Activated T-helper 1 cell treated with Interleukin-2 at 50 U/mL for 16 hours (primary cell): Measurements from ENCODE around the gene EFCAB5.
"Not testable (repeated sequence)": the region's sequence is repeated elsewhere in the genome, so short reads cannot be mapped to it uniquely, and the experiment has no call there.

Experiments
- DNase-seq: peaks from one replicate; pipeline ENCODE4 v3.0.0-alpha.2; 2020; ENCODE audit warnings: low read depth

Gene EFCAB5

DNA sequence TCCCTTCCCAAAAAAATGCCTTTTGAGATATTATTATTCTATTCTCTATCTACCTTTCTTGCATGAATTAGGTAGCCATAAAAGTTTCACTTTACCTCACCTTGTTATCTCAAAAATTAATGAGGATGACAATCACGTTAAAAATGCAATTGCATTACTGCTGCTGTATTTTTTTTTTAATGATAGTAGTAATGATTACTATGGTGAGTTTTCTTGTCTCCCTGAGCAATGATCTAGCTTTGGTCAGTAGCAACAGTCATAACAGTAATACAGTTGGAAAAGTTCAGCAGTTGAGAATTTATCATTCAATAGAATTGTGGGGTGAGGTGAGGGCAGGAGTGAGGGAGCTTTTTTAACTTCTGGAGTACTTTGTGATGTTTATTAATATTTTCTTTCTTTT, at the start of gene EFCAB5:
Gene EFCAB5 (plus strand): TSS at position 301 of the 400 bp plus-strand sequence. CDS start 163 bp downstream, outside the sequence.
- no peak for DNase-seq

DNA sequence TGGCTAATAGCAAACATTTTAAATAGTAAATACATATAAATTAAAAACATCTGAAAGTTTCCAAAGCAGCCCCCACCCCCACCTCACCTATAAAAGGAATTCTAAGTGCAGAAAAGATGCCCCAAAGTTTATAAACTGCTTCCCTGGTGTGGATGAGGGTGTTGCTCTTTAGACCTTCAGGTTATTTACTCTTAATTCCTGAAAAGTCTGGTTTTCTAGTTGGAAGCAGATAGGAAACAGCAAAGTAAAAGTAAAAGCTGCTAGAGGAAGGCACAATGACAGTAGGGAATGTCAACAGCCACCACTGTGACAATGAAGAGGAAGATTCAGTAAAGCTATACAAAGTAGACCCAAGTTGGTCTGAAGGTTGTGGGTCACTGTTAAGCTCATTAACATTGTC, 49.2 kb upstream of the EFCAB5 start:
- no peak for DNase-seq

DNA sequence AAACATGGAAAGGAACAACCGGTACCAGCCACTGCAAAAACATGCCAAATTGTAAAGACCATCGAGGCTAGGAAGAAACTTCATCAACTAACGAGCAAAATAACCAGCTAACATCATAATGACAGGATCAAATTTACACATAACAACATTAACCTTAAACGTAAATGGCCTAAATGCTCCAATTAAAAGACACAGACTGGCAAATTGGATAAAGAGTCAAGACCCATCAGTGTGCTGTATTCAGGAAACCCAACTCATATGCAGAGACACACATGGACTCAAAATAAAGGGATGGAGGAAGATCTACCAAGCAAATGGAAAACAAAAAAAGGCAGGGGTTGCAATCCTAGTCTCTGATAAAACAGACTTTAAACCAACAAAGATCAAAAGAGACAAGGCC, 44.3 kb upstream of the EFCAB5 start:
- not testable (repeated sequence) for DNase-seq

DNA sequence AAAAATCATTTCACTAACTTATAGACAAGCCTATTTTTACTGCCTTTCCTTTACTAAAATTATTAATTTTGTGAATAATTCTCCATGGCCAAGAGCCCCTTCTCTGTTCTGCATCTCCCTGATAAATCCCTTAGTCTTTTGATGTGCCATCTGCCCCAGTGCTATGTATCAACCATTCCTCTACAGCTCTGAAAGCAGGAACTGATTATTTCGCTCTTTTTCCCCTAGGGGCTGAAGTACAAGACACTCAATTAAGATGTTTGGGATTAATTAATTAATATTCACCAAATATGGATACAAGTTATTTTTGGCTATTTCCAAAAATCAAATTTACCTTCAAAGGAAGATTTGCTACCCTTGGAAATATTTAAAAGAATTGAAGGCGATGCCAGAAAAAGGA, 38.0 kb upstream of the EFCAB5 start:
- no peak for DNase-seq

DNA sequence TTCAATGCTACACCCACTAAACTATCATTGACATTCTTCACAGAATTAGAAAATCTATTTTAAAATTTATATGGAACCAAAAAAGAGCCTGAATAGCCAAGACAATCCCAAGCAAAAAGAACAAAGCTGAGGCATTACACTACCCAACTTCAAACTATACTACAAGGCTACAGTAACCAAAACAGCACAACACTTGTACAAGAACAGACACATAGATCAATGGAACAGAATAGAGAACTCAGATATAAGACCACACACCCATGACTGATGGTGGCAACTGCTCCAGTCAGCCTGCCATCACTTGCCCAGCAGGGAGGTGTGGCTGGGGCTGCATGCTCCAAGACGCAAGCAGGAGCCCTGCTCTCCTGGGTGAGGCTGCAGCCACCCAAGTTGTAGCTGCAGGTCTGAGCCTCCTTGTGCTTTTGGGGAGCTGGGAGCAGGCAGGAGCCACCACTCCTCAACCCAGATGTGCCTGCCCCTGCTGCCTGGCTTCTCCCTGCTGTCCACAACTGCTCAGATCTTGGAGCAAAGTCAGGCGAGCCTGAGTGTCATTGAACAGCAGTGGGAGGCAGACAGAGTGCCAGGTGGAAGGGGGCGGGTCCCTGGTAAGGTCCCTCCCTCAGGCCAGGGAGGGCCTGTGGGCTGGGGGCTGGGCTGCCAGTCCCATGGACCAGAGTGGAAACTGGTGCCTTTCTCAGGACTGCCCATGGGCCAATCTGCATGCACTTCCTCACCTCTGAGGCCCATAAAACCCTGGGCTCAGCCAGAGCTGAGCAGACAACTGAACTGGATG, 36.2 kb upstream of the EFCAB5 start:
- no peak for DNase-seq

DNA sequence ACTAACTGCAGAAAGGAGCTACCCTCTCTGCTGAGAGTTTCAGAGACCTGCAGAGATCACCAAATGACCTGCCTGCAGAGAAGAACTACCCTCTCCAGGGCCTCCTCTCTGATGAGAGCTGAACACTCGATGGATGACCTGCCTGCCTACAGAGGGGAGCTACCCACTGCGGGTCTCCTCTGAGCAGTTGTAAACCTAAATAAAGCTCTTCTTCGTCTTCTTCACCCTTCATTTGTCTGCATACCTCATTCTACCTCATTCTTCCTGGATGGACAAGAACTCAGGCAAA, 35.6 kb upstream of the EFCAB5 start:
- DNase-seq, result no peak

DNA sequence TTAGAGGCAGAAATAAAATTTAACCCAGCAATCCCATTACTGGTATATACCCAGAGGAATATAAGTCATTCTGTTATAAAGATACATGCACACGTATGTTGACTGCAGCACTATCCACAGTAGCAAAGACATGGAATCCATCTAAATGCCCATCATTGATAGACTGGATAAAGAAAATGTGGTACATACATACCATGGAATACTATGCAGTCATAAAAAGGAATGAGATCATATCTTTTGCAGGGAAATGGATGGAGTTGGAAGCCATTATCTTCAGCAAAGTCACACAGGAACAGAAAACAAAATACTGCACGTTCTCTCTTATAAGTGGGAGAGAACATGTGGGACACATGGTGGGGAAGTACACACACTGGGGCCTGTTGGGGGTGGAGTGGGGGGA, 34.5 kb upstream of the EFCAB5 start:
- DNase-seq, result no peak

DNA sequence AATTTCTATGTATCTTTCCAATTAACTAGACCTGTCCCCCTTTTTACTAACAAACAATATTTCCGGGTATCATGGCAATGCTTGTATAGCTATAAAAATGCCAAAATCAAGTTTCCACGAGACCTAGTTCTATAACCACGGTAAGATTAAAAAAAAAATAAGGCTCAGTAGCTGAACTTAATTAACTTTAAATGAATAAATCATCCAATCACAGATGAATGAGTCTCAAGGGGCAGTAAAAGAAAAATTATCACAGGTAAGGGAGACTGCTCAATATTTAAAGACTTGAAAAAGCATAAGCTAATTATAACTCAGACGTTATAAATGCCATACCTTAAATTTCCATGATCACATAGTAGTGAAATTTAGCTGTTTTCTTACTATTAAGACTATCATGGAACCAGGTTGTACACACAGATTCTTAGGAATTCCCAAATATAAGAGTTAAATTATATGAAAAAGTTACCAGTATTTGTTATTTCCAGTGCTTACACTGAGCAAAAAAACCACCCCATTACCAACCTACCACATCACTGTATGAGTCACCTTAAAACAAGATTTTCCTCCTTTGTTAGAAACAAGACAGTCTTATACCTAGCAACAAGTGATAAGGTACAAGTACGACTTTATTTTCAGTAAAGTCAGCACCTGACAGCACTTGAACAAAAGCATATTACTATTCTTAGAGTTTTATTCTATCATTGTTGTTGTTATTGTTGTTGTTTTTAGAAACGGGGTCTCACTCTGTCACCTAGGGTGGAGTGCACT, 32.0 kb upstream of the EFCAB5 start:
- DNase-seq, result no peak

DNA sequence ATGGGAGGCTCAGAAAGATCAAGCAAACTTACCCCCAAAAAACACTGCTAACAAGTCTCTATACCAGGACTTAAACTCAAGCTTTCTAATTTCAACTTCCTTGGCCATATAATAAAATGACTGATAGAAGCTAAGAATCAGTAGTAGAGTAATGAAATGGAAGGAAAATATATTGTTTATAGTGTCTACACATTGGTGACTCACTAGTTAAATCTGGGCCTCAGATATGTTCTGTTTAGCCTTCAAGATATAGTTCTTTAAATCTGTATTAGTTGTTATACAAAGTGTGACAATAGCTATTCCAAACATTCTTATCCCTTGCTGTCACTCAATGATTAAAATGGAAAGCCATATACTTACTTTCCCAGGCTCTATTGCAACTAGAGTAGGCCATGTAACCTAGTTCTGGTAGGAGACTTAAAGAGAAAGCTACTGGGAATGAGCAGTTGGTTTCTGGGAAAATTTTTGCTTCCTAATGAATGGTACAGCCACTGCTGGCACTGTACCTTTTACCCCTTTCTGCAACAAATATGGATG, 29.7 kb upstream of the EFCAB5 start:
- no peak for DNase-seq

DNA sequence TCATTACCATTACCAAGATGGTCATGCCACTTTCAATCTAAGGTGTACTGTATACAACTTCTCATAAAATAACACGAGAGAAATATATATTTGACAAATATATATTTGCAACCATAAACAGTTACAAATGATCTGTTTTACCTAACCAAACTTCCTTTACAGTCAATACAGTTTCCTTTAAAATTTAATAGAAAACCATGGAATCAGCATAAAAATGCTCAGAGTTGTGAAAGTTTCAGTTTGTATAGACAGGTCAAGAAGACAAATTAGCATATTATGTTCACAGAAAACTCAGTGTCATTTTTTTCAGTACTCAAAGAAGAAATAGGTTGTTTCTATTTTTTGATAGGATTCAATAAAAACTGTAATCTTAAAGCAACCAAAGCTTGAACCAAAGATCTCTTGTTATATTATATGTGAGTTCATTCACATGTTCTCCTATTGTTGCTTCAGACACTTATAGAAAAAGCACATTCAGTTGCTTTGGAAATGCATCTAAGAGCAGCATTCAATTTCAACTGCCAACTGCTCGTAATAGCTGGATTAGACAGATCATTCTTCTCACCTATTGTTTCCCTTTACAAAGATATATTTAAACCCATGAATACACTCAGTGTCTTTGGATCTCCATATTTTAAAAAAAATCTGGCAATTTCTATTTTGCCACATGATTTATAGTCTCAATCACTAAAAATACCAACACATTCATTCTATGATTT, 26.5 kb upstream of the EFCAB5 start:
- no peak for DNase-seq

DNA sequence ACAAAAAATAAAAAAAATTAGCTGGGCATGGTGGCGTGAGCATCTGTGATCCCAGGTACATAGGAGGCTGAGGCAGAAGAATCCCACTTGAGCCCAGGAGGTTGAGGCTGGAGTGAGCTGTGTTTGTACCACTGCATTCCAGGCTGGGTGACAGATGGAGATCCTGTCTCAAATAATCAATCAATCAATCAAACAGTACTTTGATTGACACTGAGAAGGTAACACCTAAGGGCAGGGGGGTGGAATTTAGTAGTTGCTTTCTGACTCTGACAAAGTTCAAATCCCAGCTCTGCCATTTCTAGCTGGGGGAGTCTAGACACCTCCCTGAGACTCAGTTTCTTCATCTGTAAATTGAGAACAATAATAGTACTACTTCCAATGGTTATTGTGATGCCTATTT, 23.4 kb upstream of the EFCAB5 start:
- DNase-seq, result no peak

DNA sequence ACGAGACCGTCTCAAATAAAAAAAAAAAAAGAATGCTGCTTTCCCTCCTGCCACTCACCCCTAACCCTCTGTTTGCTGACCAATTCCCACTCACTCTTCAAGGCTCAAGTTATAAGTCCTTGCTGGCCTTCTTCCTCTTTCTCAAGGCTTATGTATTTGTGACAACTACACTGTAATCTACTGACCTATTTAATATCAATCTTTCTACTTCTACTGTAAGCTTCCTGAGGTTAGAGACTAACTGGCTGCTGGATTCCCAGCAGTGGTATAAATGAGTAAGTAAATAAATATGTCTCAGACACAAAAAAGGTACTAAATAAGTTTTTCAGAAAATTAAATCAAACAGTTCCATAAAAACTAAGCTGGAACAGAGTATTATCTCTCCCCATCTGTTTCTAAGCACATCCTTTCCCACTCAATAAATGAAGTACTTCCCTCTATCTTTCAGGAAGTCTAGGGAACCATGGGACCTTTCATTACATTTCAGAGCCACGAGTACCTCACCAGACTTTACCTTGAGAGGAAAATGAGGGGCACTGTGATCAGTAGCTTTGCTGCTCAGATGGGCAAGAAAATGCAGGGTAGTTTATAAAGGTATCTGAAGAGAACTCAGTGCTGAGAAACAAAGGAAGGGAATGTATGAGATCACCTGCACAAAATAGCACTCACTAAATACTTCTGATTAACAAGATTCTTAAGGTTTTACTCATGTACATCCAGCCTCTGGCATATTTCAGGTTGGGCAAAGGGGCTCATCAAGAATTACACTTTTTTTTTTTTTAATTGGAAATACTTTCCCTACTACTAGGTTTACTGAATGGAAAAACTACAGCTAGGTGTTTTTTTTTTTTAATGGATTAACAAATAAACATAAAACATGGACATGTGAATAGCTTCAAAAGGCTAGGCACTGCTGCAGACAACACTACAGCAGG, 22.2 kb upstream of the EFCAB5 start:
- no peak for DNase-seq

DNA sequence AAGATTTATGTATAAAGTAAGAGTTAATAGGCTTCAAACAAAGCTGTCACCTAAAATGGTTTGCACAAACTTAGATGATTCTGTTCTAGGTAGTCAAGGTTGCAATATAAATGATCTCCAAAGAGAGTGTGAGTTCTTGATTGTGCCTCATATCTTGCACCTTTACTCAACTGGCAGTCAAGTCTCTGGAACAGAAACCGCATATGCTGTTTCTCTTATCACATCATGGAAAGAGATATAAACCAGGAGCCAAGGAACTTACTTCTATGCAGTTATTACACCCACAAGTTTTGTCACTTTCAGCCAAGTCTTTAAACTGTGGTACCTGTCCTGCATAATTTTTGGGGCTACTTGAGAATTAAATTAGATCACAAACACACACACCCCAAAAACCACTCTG, 16.6 kb upstream of the EFCAB5 start:
- DNase-seq, result no peak

DNA sequence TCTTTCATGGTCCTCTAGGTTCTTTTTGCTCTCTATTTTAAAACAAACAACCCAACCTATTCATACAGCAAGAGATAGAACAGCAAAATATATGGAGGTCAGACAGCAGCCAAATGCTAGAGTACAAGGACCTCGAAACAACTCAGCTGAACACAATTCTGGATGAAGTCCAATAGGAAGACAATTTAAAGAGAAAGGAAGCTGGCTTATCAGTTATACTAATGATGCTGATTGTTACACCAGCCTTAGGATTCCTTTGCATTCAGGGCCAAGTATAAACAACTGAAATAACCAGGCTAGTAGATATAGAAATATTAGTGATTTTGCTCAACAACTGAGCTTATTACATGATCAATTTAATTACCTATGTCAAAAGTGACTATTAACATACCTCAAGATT, 13.9 kb upstream of the EFCAB5 start:
- DNase-seq, result no peak

DNA sequence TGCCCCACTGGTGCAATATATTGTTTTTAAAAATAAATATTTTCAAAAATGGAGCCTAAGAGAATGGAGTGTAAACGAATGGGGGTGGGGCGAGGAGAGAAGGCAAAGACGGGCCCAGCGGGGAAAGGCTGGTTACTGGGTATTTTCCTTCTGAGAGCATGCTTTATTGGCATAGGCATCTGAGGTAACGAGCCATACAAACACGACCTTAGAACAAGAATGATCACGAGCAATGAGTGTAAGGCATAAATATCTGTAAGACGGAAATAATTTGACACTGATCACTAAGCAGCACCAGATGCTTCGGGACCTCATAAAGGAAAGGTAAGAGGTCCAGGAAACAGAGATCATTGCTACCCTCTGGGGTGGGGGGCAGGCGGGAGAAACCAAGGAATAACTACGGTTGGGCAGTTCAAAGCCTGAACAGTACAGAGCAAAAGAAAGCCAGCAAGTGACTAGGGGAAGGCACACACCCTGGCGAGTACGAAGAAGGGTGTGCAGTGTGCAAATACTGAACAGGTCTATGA, 12.4 kb upstream of the EFCAB5 start:
- no peak for DNase-seq

DNA sequence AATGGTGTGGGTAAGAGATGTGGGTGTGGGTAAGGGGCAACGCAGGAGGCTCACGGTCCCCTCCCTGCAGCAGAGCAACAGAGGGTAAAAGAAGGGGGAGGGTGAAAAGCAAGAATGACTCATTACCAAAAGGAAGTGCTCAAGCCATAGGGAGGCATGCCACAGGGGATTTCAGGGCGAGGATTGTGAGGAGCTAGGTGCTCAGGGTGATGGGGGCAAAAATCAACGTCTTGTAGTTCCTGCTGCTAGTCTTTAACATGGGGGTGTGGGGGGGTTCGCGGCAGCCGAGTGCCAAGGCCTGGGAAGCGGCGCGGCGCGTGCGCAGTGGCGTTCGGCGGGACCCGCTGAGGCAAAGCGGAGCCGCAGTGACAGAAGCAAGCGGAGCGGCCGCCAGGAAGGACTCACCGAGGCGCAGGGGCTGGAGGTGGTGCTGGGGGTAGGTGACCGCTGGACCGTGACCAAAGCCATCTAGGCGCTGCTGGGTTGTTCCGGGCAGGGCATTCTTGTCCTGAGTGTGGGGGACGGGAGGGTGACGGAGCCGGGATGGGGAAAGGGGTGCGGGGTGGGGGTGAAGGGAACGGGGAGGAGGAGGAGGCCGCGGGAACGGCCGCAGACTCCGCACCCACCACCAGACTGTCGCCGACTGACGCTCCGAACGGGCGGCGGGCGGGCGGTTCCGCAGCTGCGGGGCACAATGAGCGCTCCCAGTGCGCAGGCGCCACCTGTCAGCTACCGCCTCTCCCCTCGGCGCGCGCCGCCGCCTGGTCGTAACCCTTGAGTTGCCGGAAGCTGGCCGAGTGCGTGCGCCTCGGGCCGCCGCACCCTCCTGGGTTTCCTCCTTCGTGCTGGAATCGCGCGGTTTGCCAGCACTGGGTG, 11.7 kb upstream of the EFCAB5 start, which contains the start of gene SSH2:
Gene SSH2 (minus strand): TSS at position 696 of the 876 bp plus-strand sequence. CDS start 228 bp downstream, at position 468.
- DNase-seq, result peak; percentile 82

DNA sequence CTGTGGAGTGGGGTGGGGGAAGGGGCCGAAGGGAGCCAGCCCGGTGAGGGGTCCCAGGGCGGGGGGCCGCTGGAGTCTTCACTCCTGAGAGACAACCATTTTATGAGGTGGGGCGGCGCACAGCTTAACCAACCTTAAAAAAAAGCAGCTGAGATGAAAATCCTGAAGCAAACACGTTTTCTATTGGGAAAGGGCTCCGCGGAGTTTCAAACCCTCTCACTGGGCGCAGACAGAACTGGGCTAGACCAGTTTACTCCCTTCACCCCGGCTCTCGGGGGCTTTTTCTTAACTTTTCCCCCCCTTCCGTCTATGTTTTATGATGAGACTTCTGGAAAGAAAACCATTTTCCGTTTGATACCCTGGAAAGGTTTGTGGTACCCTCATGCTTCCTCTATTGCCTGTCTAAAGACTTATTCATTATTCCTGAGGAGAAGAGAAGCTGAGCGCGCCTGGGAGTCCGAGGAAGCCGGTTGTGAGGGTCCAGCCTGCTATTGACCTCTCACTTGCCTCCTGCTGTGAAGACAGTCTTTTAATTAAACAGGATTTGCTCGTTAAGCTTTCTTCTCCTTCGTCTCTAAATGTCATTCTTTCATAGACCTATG, 10.9 kb upstream of the EFCAB5 start:
- DNase-seq, result no peak

DNA sequence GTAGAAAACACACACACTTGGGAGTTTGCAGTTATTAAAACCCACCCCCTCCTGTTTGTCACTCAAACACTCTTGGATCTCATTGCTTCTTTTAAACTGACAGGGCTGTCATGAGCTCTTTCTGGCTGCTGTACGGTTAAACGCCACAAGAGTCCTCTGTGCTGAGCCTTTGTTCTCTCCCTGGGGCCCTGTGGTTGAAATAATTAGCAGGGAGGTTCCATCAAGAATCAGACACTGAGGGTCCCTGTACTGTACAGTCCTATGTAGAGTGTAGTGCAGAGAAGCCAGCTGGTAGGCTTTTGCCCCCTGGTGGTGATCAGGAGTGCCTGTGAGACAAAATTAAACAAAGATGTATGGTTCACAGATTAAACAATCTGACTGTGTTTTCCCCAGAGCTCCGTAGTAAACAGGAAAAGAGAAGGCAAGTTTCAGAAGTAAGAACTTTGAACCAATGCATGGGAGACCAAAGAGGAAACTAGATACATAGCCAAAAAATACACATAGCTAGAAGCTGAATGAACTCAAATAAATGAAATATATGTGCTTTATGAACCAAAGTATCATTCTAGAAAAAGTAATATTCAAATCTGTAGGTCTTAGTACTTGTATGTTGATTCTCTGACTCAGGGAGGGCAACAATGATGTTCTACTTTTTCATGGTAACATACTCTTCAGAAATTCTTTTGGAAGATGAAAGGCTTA, 10.1 kb upstream of the EFCAB5 start:
- peak; percentile 39 for DNase-seq

DNA sequence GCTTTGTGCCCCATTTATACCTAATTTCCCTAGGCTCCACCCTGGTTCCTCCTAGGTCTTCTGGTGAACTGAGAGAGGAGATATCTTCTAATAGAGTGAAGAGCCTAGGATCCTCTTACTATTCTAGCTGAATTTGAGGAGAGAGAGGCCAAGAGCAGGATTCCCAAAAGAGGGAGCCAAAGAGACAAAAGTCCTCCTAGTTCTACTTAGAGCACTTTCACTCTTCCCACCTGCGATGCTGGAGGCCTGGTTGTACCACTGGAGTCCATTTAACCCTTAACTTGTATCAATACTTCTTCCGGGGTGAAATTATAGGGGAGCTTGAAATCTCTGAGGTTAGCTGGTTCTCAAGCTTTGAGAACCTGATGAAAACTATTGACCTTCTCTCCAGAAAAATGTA, 8.1 kb upstream of the EFCAB5 start:
- no peak for DNase-seq
